H54 (cell line): Measurements from ENCODE around the gene RAB31.

Experiments
- DNase-seq: peaks from one replicate; pipeline ENCODE4 v3.0.0; 2011; ENCODE audit warnings: low spot score, mixed read lengths; ENCODE audit not compliant: insufficient read length
- FAIRE-seq: peaks from 3 replicates; lab custom pipeline; 2011; peaks lifted over from hg19 to GRCh38; lab: Jason Lieb, UNC
- POLR2A ChIP-seq: IDR thresholded peaks from 2 replicates; pipeline ENCODE4 v1.6.1; 2011; ENCODE audit warnings: low read depth, mild to moderate bottlenecking, low read length

Gene RAB31

GRCh38 chr18:9872823-9873222 lies 164.7 kb downstream of the RAB31 start:
- no peak for TF ChIP-seq POLR2A
- DNase-seq (no peak), FAIRE-seq (no peak)

DNA sequence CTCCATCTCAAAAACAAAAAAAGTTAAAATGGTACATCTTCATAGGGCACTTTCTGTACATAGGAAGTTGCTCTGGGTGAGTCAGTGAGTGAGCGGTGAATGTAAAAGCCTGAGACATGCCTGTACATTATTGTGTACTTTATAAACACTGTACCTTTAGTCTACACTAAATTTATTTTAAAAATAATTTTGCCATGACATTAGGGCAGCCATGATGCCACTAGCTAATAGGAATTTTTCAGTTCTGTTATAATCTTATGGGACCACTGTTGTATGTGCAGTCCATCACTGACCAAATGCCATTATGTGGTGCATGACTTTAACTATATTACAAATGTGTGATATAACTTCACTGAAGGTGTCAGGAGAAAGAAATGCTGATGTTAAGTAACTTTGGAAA lies 166.6 kb downstream of the RAB31 start:
- DNase-seq (no peak), FAIRE-seq (no peak)
- no peak for TF ChIP-seq POLR2A

DNA sequence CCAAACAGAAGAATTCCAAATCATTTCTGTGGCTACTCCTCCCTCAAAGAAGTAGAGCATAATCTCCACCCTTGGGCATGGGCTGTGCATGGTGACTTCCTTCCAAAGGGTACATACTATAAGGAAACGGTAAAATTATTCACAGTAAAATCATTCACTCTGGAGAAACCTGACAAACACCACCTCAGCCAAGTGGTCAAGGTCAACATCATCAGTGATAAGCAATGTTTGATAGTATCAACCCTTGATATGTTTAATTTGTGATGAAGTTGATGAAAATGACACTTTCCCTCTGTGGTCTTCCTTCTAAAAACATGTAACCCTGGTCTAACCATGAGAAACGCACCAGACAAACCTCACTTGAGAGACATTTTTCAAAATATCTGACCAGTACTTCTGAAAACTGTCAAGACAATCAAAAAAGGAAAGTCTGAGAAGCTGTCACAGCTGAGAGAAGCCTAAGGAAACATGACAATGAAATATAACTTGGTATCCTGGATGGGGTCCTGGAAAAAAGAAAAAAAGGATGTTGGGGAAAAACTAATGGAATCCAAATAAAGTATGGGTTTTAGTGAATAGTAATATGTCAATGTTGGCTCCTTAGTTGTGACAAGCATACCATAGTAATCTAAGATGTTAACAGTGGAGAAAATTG lies 168.2 kb downstream of the RAB31 start:
- no peak for TF ChIP-seq POLR2A
- FAIRE-seq (peak; percentile 85), DNase-seq (no peak)

DNA sequence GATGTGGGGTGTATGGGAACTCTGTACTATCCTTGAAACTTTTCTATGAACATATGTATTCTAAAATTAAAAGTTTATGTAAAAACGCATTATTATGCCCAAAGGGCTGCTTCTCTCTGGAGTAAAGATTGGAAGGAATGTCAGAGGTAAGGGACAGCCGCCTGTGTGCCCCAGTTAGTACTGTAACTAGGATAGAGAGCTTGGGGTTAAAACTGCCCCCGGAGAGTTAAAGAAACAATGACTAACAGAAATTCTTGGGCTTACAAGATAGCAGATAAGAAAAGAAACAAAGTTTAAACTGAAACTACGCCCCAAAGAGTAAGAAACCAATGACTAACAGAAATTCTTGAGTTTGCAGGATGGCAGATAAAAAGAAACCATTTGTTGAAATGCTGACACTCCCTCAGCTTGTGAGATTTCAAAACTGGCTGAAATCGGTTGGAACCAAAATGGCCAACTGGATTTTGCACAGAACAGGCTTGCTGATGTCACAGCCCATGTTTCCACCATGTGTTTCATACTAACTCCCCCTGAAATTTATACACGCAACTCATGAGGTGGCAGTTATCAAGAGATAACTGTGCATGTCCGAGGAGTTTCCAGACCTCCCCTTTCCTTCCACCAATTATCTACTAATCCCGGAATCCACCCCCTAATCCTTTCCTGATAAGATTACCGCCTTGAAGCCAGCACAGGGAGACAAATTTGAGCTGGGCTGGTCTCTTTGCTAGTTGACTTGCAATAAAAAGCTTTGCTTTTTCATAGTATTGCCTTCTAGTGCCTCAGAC lies 169.0 kb downstream of the RAB31 start:
- FAIRE-seq, result peak; percentile 98
- TF ChIP-seq POLR2A, result no peak
- peak; percentile 29 for DNase-seq

DNA sequence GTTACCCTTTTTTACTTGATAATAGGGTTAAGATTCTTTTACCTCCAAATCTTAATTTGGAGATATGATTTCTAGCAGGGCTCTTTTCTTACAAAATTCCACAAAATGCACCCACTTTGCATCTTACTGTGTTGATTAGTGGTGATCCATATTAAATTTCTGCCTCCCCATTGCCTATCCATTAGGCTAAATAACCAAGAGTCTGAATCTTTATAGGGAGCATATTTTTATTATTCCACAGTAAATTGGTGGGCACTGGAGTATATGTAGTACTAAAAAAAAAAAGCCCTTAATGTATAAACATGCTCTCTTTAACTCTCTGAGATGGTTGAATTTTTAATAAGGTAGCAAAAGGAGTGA lies 169.5 kb downstream of the RAB31 start:
- TF ChIP-seq POLR2A, result no peak
- DNase-seq (no peak), FAIRE-seq (no peak)

DNA sequence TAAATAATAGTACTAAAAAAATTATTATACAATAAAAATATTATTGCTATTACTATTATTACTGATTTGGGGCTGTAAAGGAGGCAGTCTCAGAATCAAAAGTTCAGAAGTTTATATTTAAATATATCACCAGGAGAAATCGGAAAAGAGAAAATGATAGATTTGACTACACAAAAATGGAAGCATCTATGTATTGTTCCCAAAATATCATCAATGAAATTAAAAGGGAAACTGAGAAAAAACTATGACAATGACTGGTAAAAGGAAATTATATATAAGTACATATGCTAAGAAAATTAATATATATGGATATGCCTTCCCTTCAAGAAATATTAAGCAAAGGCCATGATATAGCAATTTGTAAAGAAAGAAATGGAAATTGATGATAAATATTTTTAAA lies 170.0 kb downstream of the RAB31 start:
- no peak for FAIRE-seq
- DNase-seq, result no peak
- TF ChIP-seq POLR2A, result no peak

- DNase-seq (no peak), FAIRE-seq (no peak)
- TF ChIP-seq POLR2A, result no peak
Observed at GRCh38 chr18:9878783-9879242, 170.7 kb downstream of the RAB31 start.

DNA sequence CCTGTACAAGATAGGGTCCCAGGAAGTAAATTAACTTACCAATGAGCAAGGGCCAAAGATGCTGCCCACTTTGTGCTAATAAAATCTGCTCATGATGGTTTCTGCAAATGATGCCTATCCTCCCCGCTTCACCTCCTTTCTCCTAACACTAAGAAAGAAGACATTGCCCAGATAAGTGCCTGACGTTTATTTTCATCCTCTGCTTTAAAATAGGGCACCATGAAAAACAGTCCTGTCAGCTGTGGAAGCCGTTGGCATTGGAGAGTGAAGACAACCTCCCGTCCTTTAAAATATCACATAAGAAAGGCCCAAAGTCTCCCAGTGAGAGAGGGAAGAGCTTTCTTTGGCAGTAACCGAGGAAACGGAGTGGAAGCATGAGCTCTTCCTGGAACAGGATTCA lies 176.0 kb downstream of the RAB31 start:
- no peak for TF ChIP-seq POLR2A
- FAIRE-seq (no peak), DNase-seq (no peak)

DNA sequence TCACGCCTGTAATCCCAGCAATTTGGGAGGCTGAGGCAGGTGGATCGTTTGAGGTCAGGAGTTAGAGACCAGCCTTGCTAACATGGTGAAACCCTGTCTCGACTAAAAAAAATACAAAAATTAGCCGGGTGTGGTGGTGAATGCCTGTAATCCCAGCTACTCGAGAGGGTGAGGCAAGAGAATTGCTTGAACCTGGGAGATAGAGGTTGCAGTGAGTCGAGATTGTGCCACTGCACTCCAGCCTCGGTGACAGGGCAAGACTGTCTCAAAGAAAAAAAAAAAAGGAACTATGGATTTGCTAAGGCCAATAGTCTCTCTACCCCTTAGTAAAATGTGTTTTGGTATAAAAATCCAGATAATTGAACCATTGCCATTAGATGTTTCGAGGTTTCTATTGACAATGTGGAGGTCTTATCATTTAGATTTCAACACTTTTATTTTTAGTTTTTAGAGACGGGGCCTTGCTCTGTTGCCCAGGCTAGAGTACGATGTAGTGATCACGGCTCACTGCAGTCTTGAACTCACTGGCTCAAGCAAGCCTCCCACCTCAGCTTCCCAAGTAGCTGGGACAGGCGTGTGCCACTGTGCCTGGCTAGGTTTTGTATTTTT lies 176.5 kb downstream of the RAB31 start:
- no peak for FAIRE-seq
- no peak for DNase-seq
- TF ChIP-seq POLR2A, result no peak

- FAIRE-seq, result no peak
Observed at GRCh38 chr18:9885170-9886004, 177.3 kb downstream of the RAB31 start, which contains the start of gene TXNDC2. Gene TXNDC2, plus strand, starts transcription at chr18:9885973. Its CDS starts 708 bp downstream, at chr18:9886681.

GRCh38 chr18:9886005-9886348 lies 177.9 kb downstream of the RAB31 start:
- FAIRE-seq (no peak), DNase-seq (no peak)
- no peak for TF ChIP-seq POLR2A

More at GRCh38 chr18:9885170-9886004, 177.3 kb downstream of the RAB31 start, which contains the start of gene TXNDC2:
- no peak for DNase-seq
- TF ChIP-seq POLR2A, result no peak

GRCh38 chr18:9887992-9888391 lies 179.9 kb downstream of the RAB31 start:
- no peak for DNase-seq
- no peak for FAIRE-seq
- no peak for TF ChIP-seq POLR2A

GRCh38 chr18:9890196-9890595 lies 182.1 kb downstream of the RAB31 start:
- no peak for TF ChIP-seq POLR2A
- FAIRE-seq (no peak), DNase-seq (no peak)
